ENCODE results near the gene PNPLA5.

PNPLA5 gene

GRCh38 chr22:43838571-43839307 lies 53.1 kb downstream of the PNPLA5 start:
- DNase-seq (ENCODE audit: low spot score) = no peak

- no peak for DNase-seq (ENCODE audit: low spot score)
Measured at GRCh38 chr22:43838161-43838560, 53.7 kb downstream of the PNPLA5 start.

- DNase-seq (ENCODE audit: low spot score) = no peak
Measured at GRCh38 chr22:43837666-43838065, 54.1 kb downstream of the PNPLA5 start.

GRCh38 chr22:43835736-43836135 lies 56.1 kb downstream of the PNPLA5 start:
- DNase-seq (ENCODE audit: low spot score) = no peak

- DNase-seq (ENCODE audit: low spot score) = no peak
Measured at GRCh38 chr22:43835166-43835565, 56.6 kb downstream of the PNPLA5 start.

GRCh38 chr22:43833286-43834240 lies 58.2 kb downstream of the PNPLA5 start:
- no peak for DNase-seq (ENCODE audit: low spot score)

- no peak for DNase-seq (ENCODE audit: low spot score)
Measured at GRCh38 chr22:43832393-43833265, 59.2 kb downstream of the PNPLA5 start.

GRCh38 chr22:43831561-43832392 lies 60.0 kb downstream of the PNPLA5 start:
- no peak for DNase-seq (ENCODE audit: low spot score)

GRCh38 chr22:43830931-43831560 lies 60.8 kb downstream of the PNPLA5 start:
- DNase-seq (ENCODE audit: low spot score) = no peak

- peak; percentile 67 for DNase-seq (ENCODE audit: low spot score)
Measured at GRCh38 chr22:43829904-43830851, 61.6 kb downstream of the PNPLA5 start.

Data from cerebellar cortex (tissue), 1 donor.